GM23338 (cell line): ENCODE results near the gene NENF. TPM values are rescaled to one million over a fixed set of nuclear protein-coding genes. Genes with fewer than 3 reads are reported as not detected.

Experiments used
- ATAC-seq: fragments of 200-7000 bp; cut with Tn5 transposase; 3 replicates; pipeline ENCODE4 v1.9.1; 2020
- DNase-seq: peaks from one replicate; pipeline ENCODE4 v3.0.0-alpha.2; 2015; ENCODE audit warnings: low spot score
- H2AFZ ChIP-seq: fragments of 200-600 bp; sonication (generic); 2 replicates; pipeline ENCODE4 v1.8.0; 2016; ENCODE audit warnings: antibody characterized with exemption, mild to moderate bottlenecking, moderate library complexity
- H3F3A ChIP-seq: fragments of 200-600 bp; sonication (generic); replicated peaks from 2 replicates; pipeline ENCODE4 v1.8.0; 2017; ENCODE audit warnings: antibody characterized with exemption, mixed run types, low read depth
- H3K27ac ChIP-seq: fragments of 200-600 bp; sonication (generic); 2 replicates; pipeline ENCODE4 v1.6.1; 2016; ENCODE audit warnings: low read depth
- H3K27me3 ChIP-seq: fragments of 200-600 bp; sonication (generic); 2 replicates; pipeline ENCODE4 v1.8.0; 2016; ENCODE audit warnings: mild to moderate bottlenecking, mixed run types, moderate library complexity; ENCODE audit not compliant: insufficient read depth
- H3K36me3 ChIP-seq: fragments of 200-600 bp; sonication (generic); 2 replicates; pipeline ENCODE4 v1.8.0; 2016; ENCODE audit warnings: mild to moderate bottlenecking; ENCODE audit not compliant: insufficient read depth
- H3K4me1 ChIP-seq: fragments of 200-600 bp; sonication (generic); 2 replicates; pipeline ENCODE4 v1.8.0; 2016; ENCODE audit warnings: mild to moderate bottlenecking, moderate library complexity; ENCODE audit not compliant: insufficient read depth
- H3K4me2 ChIP-seq: fragments of 200-600 bp; sonication (generic); 2 replicates; pipeline ENCODE4 v1.7.1; 2017; ENCODE audit warnings: mixed run types
- H3K4me3 ChIP-seq: fragments of 200-600 bp; sonication (generic); 2 replicates; pipeline ENCODE4 v1.6.1; 2016; ENCODE audit warnings: mixed run types
- H3K79me2 ChIP-seq: fragments of 200-600 bp; sonication (generic); replicated peaks from 2 replicates; pipeline ENCODE4 v1.8.0; 2017; ENCODE audit warnings: mild to moderate bottlenecking; ENCODE audit not compliant: insufficient read depth
- H3K9me2 ChIP-seq: fragments of 200-600 bp; sonication (generic); 2 replicates; pipeline ENCODE4 v1.8.0; 2017; ENCODE audit not compliant: insufficient read depth
- H4K20me1 ChIP-seq: fragments of 200-600 bp; sonication (generic); replicated peaks from 2 replicates; pipeline ENCODE4 v1.8.0; 2017; ENCODE audit warnings: mild to moderate bottlenecking; ENCODE audit not compliant: insufficient read depth
- H3K27ac Mint-ChIP-seq: 2 replicates; pipeline ENCODE4 v1.8.0; 2020; ENCODE audit warnings: inconsistent platforms, mild to moderate bottlenecking, moderate library complexity, mixed read lengths
- H3K27me3 Mint-ChIP-seq: 3 replicates; pipeline ENCODE4 v1.8.0; 2022; ENCODE audit warnings: low read depth, mild to moderate bottlenecking, moderate library complexity, mixed read lengths, inconsistent platforms; ENCODE audit not compliant: insufficient read depth, poor library complexity
- H3K36me3 Mint-ChIP-seq: 3 replicates; pipeline ENCODE4 v1.8.0; 2021; ENCODE audit warnings: low read depth, mild to moderate bottlenecking, inconsistent platforms, moderate library complexity, mixed read lengths
- H3K4me1 Mint-ChIP-seq: 3 replicates; pipeline ENCODE4 v1.8.0; 2020; ENCODE audit warnings: mild to moderate bottlenecking, inconsistent platforms, mixed read lengths
- H3K4me3 Mint-ChIP-seq: 3 replicates; pipeline ENCODE4 v1.8.0; 2021; ENCODE audit warnings: moderate library complexity, mild to moderate bottlenecking, inconsistent platforms, mixed read lengths
- H3K9me3 Mint-ChIP-seq: 3 replicates; pipeline ENCODE4 v1.8.0; 2020; ENCODE audit warnings: moderate library complexity, mild to moderate bottlenecking, inconsistent platforms, mixed read lengths
- CREB1 ChIP-seq: fragments of 250-450 bp; sonication (Bioruptor Pico); IDR thresholded peaks from 2 replicates; pipeline ENCODE4 v1.5.0; 2020; ENCODE audit warnings: low read depth, mild to moderate bottlenecking, moderate library complexity
- EZH2 ChIP-seq: fragments of 200-600 bp; sonication (generic); IDR thresholded peaks from one replicate; pipeline ENCODE4 v1.8.0; 2017; ENCODE audit warnings: antibody characterized with exemption, mild to moderate bottlenecking, low read depth; ENCODE audit not compliant: unreplicated experiment
- EZH2phosphoT487 ChIP-seq: fragments of 200-600 bp; sonication (generic); IDR thresholded peaks from one replicate; pipeline ENCODE4 v1.8.1; 2018; ENCODE audit warnings: antibody characterized with exemption; ENCODE audit not compliant: unreplicated experiment
- JUNB ChIP-seq: IDR thresholded peaks from one replicate; pipeline ENCODE4 v1.6.1; 2016; ENCODE audit warnings: antibody characterized with exemption; ENCODE audit not compliant: unreplicated experiment
- NANOG ChIP-seq: IDR thresholded peaks from 2 replicates; pipeline ENCODE4 v1.6.1; 2016; ENCODE audit warnings: antibody characterized with exemption, borderline replicate concordance
- STAT1 ChIP-seq: IDR thresholded peaks from one replicate; pipeline ENCODE4 v1.6.1; 2016; ENCODE audit warnings: antibody characterized with exemption; ENCODE audit not compliant: unreplicated experiment
- ZNF114 ChIP-seq: fragments of 250-450 bp; sonication (Bioruptor Pico); IDR thresholded peaks from 2 replicates; pipeline ENCODE4 v1.5.0; 2020; ENCODE audit warnings: mild to moderate bottlenecking, moderate library complexity
- polyA plus RNA-seq: library from polyadenylated mRNA; unstranded; fragments of >200 nt; fragmentation: Nextera tagmentation; extraction: Ambion mirVana; gene quantifications from 2 replicates; pipeline ENCODE4 v1.2.1, GENCODE V29; 2016
- total RNA-seq: library from RNA; depleted of rRNA; stranded (reverse); fragments of >200 nt; shearing (Covaris generic); gene quantifications from 2 replicates; pipeline ENCODE4 v1.2.3, GENCODE V29; 2014
- TF ChIP-seq, protein P1 (sequence below): fragments of 250-450 bp; sonication (Bioruptor Pico); IDR thresholded peaks from 2 replicates; pipeline ENCODE4 v1.5.0; 2020; ENCODE audit warnings: mild to moderate bottlenecking, moderate library complexity
- TF ChIP-seq, protein P2 (sequence below): IDR thresholded peaks from one replicate; pipeline ENCODE4 v1.6.1; 2018; ENCODE audit warnings: antibody characterized with exemption; ENCODE audit not compliant: unreplicated experiment

Gene NENF
- total and polyA plus RNA-seq, 2 experiments from 2014 or later, result 27.6 to 60.7 TPM

DNA sequence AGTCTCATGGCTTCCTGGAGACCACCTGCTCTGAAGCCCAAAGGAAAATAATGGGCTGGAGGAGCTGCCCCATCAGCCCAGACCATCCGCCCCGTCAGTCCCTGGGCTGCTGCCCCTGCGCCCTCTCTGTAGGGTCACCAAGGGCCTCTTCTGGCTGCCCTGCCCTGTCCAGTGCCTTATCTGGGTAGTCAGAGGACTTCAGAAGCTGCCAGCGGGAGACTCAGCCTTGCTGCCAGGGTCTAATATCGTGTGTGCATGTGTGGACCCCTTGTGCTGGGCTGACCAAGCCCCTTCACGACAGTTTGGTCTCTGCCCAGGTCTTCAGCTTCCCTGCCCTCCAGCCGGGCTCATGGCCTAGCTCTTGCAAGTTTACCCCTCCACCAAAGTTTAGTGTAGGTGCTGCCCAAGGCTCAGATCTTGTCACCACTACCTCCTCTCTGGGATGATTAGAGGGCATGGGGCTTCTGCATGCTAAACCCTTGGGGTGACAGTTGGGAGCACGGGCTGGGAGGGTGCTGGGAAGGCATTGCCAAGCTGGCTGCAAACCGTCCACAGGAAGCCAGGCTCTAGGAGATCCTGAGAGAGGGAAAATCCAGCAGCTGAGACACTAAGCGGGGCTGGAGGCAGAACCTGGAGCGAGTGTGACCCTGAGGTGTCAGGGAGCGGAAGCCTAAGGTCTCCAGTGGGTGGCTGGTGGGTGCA lies 20.6 kb downstream of the NENF start (continued):
- TF ChIP-seq, protein P1, sequence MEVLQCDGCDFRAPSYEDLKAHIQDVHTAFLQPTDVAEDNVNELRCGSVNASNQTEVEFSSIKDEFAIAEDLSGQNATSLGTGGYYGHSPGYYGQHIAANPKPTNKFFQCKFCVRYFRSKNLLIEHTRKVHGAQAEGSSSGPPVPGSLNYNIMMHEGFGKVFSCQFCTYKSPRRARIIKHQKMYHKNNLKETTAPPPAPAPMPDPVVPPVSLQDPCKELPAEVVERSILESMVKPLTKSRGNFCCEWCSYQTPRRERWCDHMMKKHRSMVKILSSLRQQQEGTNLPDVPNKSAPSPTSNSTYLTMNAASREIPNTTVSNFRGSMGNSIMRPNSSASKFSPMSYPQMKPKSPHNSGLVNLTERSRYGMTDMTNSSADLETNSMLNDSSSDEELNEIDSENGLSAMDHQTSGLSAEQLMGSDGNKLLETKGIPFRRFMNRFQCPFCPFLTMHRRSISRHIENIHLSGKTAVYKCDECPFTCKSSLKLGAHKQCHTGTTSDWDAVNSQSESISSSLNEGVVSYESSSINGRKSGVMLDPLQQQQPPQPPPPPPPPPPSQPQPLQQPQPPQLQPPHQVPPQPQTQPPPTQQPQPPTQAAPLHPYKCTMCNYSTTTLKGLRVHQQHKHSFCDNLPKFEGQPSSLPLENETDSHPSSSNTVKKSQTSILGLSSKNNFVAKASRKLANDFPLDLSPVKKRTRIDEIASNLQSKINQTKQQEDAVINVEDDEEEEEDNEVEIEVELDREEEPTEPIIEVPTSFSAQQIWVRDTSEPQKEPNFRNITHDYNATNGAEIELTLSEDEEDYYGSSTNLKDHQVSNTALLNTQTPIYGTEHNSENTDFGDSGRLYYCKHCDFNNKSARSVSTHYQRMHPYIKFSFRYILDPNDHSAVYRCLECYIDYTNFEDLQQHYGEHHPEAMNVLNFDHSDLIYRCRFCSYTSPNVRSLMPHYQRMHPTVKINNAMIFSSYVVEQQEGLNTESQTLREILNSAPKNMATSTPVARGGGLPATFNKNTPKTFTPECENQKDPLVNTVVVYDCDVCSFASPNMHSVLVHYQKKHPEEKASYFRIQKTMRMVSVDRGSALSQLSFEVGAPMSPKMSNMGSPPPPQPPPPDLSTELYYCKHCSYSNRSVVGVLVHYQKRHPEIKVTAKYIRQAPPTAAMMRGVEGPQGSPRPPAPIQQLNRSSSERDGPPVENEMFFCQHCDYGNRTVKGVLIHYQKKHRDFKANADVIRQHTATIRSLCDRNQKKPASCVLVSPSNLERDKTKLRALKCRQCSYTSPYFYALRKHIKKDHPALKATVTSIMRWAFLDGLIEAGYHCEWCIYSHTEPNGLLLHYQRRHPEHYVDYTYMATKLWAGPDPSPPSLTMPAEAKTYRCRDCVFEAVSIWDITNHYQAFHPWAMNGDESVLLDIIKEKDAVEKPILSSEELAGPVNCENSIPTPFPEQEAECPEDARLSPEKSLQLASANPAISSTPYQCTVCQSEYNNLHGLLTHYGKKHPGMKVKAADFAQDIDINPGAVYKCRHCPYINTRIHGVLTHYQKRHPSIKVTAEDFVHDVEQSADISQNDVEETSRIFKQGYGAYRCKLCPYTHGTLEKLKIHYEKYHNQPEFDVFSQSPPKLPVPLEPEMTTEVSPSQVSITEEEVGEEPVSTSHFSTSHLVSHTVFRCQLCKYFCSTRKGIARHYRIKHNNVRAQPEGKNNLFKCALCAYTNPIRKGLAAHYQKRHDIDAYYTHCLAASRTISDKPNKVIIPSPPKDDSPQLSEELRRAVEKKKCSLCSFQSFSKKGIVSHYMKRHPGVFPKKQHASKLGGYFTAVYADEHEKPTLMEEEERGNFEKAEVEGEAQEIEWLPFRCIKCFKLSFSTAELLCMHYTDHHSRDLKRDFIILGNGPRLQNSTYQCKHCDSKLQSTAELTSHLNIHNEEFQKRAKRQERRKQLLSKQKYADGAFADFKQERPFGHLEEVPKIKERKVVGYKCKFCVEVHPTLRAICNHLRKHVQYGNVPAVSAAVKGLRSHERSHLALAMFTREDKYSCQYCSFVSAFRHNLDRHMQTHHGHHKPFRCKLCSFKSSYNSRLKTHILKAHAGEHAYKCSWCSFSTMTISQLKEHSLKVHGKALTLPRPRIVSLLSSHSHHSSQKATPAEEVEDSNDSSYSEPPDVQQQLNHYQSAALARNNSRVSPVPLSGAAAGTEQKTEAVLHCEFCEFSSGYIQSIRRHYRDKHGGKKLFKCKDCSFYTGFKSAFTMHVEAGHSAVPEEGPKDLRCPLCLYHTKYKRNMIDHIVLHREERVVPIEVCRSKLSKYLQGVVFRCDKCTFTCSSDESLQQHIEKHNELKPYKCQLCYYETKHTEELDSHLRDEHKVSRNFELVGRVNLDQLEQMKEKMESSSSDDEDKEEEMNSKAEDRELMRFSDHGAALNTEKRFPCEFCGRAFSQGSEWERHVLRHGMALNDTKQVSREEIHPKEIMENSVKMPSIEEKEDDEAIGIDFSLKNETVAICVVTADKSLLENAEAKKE (CRISPR knock-in tag), result no peak
- no peak for TF ChIP-seq JUNB
- TF ChIP-seq CREB1 (CRISPR knock-in tag), result no peak
- TF ChIP-seq, protein P2, sequence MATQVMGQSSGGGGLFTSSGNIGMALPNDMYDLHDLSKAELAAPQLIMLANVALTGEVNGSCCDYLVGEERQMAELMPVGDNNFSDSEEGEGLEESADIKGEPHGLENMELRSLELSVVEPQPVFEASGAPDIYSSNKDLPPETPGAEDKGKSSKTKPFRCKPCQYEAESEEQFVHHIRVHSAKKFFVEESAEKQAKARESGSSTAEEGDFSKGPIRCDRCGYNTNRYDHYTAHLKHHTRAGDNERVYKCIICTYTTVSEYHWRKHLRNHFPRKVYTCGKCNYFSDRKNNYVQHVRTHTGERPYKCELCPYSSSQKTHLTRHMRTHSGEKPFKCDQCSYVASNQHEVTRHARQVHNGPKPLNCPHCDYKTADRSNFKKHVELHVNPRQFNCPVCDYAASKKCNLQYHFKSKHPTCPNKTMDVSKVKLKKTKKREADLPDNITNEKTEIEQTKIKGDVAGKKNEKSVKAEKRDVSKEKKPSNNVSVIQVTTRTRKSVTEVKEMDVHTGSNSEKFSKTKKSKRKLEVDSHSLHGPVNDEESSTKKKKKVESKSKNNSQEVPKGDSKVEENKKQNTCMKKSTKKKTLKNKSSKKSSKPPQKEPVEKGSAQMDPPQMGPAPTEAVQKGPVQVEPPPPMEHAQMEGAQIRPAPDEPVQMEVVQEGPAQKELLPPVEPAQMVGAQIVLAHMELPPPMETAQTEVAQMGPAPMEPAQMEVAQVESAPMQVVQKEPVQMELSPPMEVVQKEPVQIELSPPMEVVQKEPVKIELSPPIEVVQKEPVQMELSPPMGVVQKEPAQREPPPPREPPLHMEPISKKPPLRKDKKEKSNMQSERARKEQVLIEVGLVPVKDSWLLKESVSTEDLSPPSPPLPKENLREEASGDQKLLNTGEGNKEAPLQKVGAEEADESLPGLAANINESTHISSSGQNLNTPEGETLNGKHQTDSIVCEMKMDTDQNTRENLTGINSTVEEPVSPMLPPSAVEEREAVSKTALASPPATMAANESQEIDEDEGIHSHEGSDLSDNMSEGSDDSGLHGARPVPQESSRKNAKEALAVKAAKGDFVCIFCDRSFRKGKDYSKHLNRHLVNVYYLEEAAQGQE, result no peak

DNA sequence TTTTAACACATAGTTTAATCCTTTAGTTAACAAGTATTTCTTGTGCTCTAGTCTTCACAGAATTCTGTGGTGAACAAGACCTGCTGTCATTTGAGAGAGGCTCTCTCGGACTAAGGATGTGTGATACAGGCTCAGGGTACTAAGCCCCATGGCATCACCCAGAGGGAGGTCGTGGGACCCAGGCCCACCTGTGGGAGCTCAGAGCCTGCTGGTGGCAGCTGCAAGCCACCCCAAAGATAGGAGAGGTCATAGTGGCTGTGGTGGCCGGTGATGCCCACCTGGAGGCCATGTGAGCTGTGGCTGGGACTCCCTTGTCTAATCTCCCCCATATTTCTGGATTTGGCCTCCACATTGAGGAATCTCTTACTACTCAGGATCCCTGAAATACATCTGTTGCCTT lies 22.0 kb downstream of the NENF start:
- no peak overlapping the region for H3K4me3 ChIP-seq
- no peaks in the 10 kb centered on the region for H3K79me2 ChIP-seq
- no peaks in the 10 kb centered on the region for H3K4me1 ChIP-seq
- H3F3A ChIP-seq, result no peaks in the 10 kb centered on the region
- ATAC-seq (no peak), DNase-seq (no peak)
- H3K27me3 Mint-ChIP-seq, result peaks cover 4% of the 10 kb centered on the region
- no peak overlapping the region for H3K27ac ChIP-seq
- H3K27me3 ChIP-seq, result no peaks in the 10 kb centered on the region
- H3K9me2 ChIP-seq, result no peaks in the 10 kb centered on the region
- no peak overlapping the region for H3K4me2 ChIP-seq
- H3K9me3 Mint-ChIP-seq, result peaks cover 3% of the 10 kb centered on the region; the same call in 1 of the 3 replicates
- no peaks in the 10 kb centered on the region for H3K36me3 ChIP-seq
- H3K36me3 Mint-ChIP-seq, result no peaks in the 10 kb centered on the region; the same call in 2 of the 3 replicates
- H3K4me3 Mint-ChIP-seq, result no peak overlapping the region
- no peak overlapping the region for H3K27ac Mint-ChIP-seq
- H4K20me1 ChIP-seq, result no peaks in the 10 kb centered on the region
- H3K4me1 Mint-ChIP-seq, result no peaks in the 10 kb centered on the region; the same call in 2 of the 3 replicates
- no peak overlapping the region for H2AFZ ChIP-seq
- TF ChIP-seq EZH2phosphoT487 (no peak), NANOG (no peak), ZNF114 (no peak), STAT1 (no peak), EZH2 (no peak)
